T-helper 2 cell treated with Interferon-gamma antibody and Interleukin-4, amounts not matched to agents 5 μg/mL and 100 μg/mL, for 36 hours (primary cell): ENCODE data around the gene ORM1.

ENCODE experiments used
- DNase-seq: peaks from one replicate; pipeline ENCODE4 v3.0.0; 2021; ENCODE audit warnings: low spot score
- H3K27ac Mint-ChIP-seq: one replicate; pipeline ENCODE4 v1.8.0; 2021; ENCODE audit warnings: mild to moderate bottlenecking, mixed read lengths
- H3K27me3 Mint-ChIP-seq: one replicate; pipeline ENCODE4 v1.8.0; 2021; ENCODE audit warnings: low read depth, mixed read lengths
- H3K36me3 Mint-ChIP-seq: one replicate; pipeline ENCODE4 v1.8.0; 2021; ENCODE audit warnings: low read depth, mixed read lengths
- H3K4me1 Mint-ChIP-seq: one replicate; pipeline ENCODE4 v1.8.0; 2021; ENCODE audit warnings: low read depth, mixed read lengths
- H3K4me3 Mint-ChIP-seq: one replicate; pipeline ENCODE4 v1.8.0; 2022; ENCODE audit warnings: mild to moderate bottlenecking, moderate library complexity, mixed read lengths
- H3K9me3 Mint-ChIP-seq: one replicate; pipeline ENCODE4 v1.8.0; 2021; ENCODE audit warnings: mixed read lengths

ORM1 gene

GRCh38 chr9:114371343-114371944, 48.5 kb downstream of the ORM1 start:
- Mint-ChIP-seq H3K4me1 (peaks cover 72% of the 10 kb centered on the region), H3K36me3 (peaks cover 82% of the 10 kb centered on the region)

GRCh38 chr9:114371973-114372917, 49.3 kb downstream of the ORM1 start:
- no peaks in the 10 kb centered on the region for H3K27me3 Mint-ChIP-seq
- H3K27ac Mint-ChIP-seq: peak overlapping the region; percentile 72
- H3K9me3 Mint-ChIP-seq: no peaks in the 10 kb centered on the region
- peak overlapping the region; percentile 80 for H3K4me3 Mint-ChIP-seq
- H3K4me1 Mint-ChIP-seq: peaks cover 71% of the 10 kb centered on the region
- peak; percentile 47 for DNase-seq
- peaks cover 81% of the 10 kb centered on the region for H3K36me3 Mint-ChIP-seq

More at GRCh38 chr9:114371343-114371944, 48.5 kb downstream of the ORM1 start:
- H3K4me3 Mint-ChIP-seq: peak overlapping the region; percentile 80
- H3K9me3 Mint-ChIP-seq: no peaks in the 10 kb centered on the region
- H3K27me3 Mint-ChIP-seq: no peaks in the 10 kb centered on the region
- no peak for DNase-seq
- H3K27ac Mint-ChIP-seq: peak overlapping the region; percentile 72

DNA sequence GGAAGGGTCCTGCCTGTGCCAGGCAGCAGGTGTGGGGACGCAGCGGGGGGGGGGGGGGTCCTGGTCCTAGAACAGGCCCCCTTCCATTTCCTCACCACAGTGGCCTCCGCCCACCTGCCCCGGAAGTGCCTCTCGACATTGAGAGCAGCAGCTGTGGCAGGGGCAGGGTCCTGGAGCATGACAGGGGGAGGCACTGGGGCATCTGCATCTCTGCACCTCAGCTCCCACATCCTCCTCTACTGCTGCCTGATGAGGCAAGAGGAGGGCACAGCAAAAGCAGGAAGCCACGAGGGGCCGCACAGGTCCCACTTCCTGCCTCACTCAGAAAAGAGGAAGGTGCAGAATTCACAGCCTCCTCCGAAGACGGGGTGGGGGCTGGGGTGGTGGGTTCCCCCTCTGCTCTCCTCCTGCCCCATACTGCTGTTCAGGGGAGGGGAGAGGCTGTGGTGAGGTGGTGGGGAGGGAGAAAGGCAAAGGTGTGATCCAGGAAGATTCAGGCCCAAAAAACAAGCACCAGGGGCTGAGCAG, 50.1 kb downstream of the ORM1 start:
- Mint-ChIP-seq H3K9me3 (no peaks in the 10 kb centered on the region), H3K27me3 (no peaks in the 10 kb centered on the region), H3K27ac (peak overlapping the region; percentile 72), H3K4me3 (peak overlapping the region; percentile 80), H3K4me1 (peaks cover 72% of the 10 kb centered on the region), H3K36me3 (peaks cover 82% of the 10 kb centered on the region)
- peak; percentile 81 for DNase-seq

- H3K4me1 Mint-ChIP-seq: peaks cover 74% of the 10 kb centered on the region
- DNase-seq: no peak
- peaks cover 84% of the 10 kb centered on the region for H3K36me3 Mint-ChIP-seq
- peak overlapping the region; percentile 72 for H3K27ac Mint-ChIP-seq
- H3K4me3 Mint-ChIP-seq: peak overlapping the region; percentile 22
- no peaks in the 10 kb centered on the region for H3K9me3 Mint-ChIP-seq
- no peaks in the 10 kb centered on the region for H3K27me3 Mint-ChIP-seq
Measured at GRCh38 chr9:114373960-114374730, 51.2 kb downstream of the ORM1 start.

DNA sequence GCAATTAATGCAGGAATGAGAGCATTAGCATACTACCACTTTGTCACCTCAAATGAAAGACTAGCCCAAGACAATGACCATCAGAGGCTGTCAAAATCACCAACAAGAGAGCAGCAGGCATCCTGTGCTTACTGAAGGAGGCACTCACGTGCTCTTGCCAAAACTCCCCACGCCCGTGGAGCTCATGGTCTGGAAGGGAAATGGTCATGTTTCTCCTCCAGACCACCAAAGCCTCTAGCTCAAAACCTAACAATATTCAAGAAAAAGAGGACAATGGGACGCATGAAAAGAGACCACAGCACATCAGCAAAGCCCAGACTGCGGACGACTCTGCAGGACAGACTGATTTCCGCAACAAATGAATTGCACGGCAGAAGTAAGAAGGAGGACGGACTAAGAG, 52.0 kb downstream of the ORM1 start:
- H3K36me3 Mint-ChIP-seq: peaks cover 83% of the 10 kb centered on the region
- H3K27ac Mint-ChIP-seq: peak overlapping the region; percentile 72
- H3K9me3 Mint-ChIP-seq: no peaks in the 10 kb centered on the region
- no peaks in the 10 kb centered on the region for H3K27me3 Mint-ChIP-seq
- peak overlapping the region; percentile 22 for H3K4me3 Mint-ChIP-seq
- DNase-seq: no peak
- peaks cover 75% of the 10 kb centered on the region for H3K4me1 Mint-ChIP-seq

- H3K9me3 Mint-ChIP-seq: no peaks in the 10 kb centered on the region
- peaks cover 78% of the 10 kb centered on the region for H3K4me1 Mint-ChIP-seq
- no peaks in the 10 kb centered on the region for H3K27me3 Mint-ChIP-seq
- H3K27ac Mint-ChIP-seq: peak overlapping the region; percentile 72
- peaks cover 86% of the 10 kb centered on the region for H3K36me3 Mint-ChIP-seq
- H3K4me3 Mint-ChIP-seq: peak overlapping the region; percentile 22
- no peak for DNase-seq
Measured at GRCh38 chr9:114375386-114376175, 52.7 kb downstream of the ORM1 start.
